Raji (cell line): Measurements from ENCODE around the gene ADGB.

Experiments used
- POLR2A ChIP-seq: IDR thresholded peaks from 2 replicates; pipeline ENCODE4 v1.6.1; 2011; ENCODE audit warnings: low read depth, low read length, control low read depth; ENCODE audit not compliant: insufficient read depth

ADGB gene

GRCh38 chr6:146862508-146862919, 263.7 kb downstream of the ADGB start:
- no peak for TF ChIP-seq POLR2A

GRCh38 chr6:146864300-146864699, 265.5 kb downstream of the ADGB start:
- no peak for TF ChIP-seq POLR2A

- TF ChIP-seq POLR2A, result no peak
Observed at GRCh38 chr6:146864885-146865284, 266.1 kb downstream of the ADGB start.
